Endothelial cell of umbilical vein (primary cell): ENCODE measurements around the gene ZFP42.

Experiments used
- EZH2 ChIP-seq: IDR thresholded peaks from 2 replicates; pipeline ENCODE4 v1.6.1; 2012; ENCODE audit warnings: borderline replicate concordance, low read depth, mild to moderate bottlenecking, moderate library complexity, low read length, inconsistent platforms; ENCODE audit not compliant: severe bottlenecking
- FOS ChIP-seq: IDR thresholded peaks from 2 replicates; pipeline ENCODE4 v1.6.1; 2011; ENCODE audit warnings: mild to moderate bottlenecking, low read length, moderate library complexity, borderline replicate concordance; ENCODE audit not compliant: insufficient read depth
- MAX ChIP-seq: IDR thresholded peaks from 2 replicates; pipeline ENCODE4 v1.6.1; 2011; ENCODE audit not compliant: insufficient read depth, insufficient read length
- MYC ChIP-seq: IDR thresholded peaks from one replicate; pipeline ENCODE4 v1.6.1; 2011; ENCODE audit warnings: mild to moderate bottlenecking, low read depth, low read length
- POLR2A ChIP-seq: IDR thresholded peaks from 2 replicates; pipeline ENCODE4 v1.6.1; 2012; ENCODE audit warnings: low read depth, mild to moderate bottlenecking, control low read depth, low read length
- POLR2AphosphoS5 ChIP-seq: IDR thresholded peaks from 2 replicates; pipeline ENCODE4 v1.6.1; 2012; ENCODE audit warnings: low read depth, mild to moderate bottlenecking, control low read depth, low read length, moderate library complexity; ENCODE audit not compliant: insufficient read depth
- TF ChIP-seq, protein P1 (sequence below), 2 donors: IDR thresholded peaks; 1 replicate in 1 of 2; 2 replicates in 1 of 2; pipeline ENCODE4 v1.5.1; 2011; ENCODE audit warnings: low read length in 2 of 2, mild to moderate bottlenecking in 2 of 2, moderate library complexity in 2 of 2, control low read depth in 1 of 2, inconsistent platforms in 1 of 2, low read depth in 1 of 2; ENCODE audit not compliant: insufficient read depth in 1 of 2; ENCODE audit errors: extremely low read depth in 1 of 2

DNA sequence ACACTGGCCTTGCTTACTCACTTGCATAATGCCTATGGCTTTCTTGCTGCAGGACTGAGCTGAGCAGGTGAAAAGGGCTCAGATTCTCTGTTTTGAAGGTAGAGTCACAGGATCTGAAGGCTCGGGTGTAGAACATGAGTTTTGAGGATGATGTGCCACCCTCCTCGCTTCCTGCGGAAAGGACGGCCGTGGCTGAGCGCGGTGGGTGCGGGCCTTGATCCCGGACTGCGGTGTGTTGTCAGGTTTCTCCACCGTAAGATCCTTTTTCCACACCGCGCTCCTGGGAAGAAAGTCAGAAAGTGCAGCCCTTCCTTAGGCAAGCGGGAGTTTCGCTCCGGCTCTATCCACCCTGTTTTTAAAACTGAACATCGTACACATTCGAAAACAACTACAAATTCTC lies 36.2 kb downstream of the ZFP42 start:
- TF ChIP-seq, protein P1, sequence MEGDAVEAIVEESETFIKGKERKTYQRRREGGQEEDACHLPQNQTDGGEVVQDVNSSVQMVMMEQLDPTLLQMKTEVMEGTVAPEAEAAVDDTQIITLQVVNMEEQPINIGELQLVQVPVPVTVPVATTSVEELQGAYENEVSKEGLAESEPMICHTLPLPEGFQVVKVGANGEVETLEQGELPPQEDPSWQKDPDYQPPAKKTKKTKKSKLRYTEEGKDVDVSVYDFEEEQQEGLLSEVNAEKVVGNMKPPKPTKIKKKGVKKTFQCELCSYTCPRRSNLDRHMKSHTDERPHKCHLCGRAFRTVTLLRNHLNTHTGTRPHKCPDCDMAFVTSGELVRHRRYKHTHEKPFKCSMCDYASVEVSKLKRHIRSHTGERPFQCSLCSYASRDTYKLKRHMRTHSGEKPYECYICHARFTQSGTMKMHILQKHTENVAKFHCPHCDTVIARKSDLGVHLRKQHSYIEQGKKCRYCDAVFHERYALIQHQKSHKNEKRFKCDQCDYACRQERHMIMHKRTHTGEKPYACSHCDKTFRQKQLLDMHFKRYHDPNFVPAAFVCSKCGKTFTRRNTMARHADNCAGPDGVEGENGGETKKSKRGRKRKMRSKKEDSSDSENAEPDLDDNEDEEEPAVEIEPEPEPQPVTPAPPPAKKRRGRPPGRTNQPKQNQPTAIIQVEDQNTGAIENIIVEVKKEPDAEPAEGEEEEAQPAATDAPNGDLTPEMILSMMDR (IDR thresholded peaks at IDR 0.05; ENCODE audit: extremely low read depth in 1 of 2, insufficient read depth in 1 of 2, low read depth in 1 of 2, low read length in 2 of 2), result no peak
- TF ChIP-seq MAX (no peak), EZH2 (no peak), MYC (no peak), POLR2AphosphoS5 (no peak), POLR2A (no peak), FOS (no peak)
